GM21526 (cell line): ENCODE measurements around the gene RARRES1.

Experiments used
- ATAC-seq: cut with Tn5 transposase; IDR thresholded peaks from one replicate; pipeline ENCODE4 v1.9.1; 2021; ENCODE audit warnings: moderate library complexity; ENCODE audit not compliant: unreplicated experiment, low FRiP score

Gene RARRES1

GRCh38 chr3:158766364-158766763, 34.1 kb upstream of the RARRES1 start:
- no peak for ATAC-seq

- ATAC-seq = no peak
Measured at GRCh38 chr3:158765518-158766205, 33.4 kb upstream of the RARRES1 start.

GRCh38 chr3:158763421-158763820, 31.2 kb upstream of the RARRES1 start:
- no peak for ATAC-seq

GRCh38 chr3:158762701-158763100, 30.4 kb upstream of the RARRES1 start:
- ATAC-seq = no peak

GRCh38 chr3:158761350-158761749, 29.1 kb upstream of the RARRES1 start:
- no peak for ATAC-seq

- no peak for ATAC-seq
Measured at GRCh38 chr3:158755421-158755820, 23.2 kb upstream of the RARRES1 start.

GRCh38 chr3:158753854-158754253, 21.6 kb upstream of the RARRES1 start:
- ATAC-seq = no peak

GRCh38 chr3:158751316-158751715, 19.1 kb upstream of the RARRES1 start:
- ATAC-seq = no peak

GRCh38 chr3:158750016-158750415, 17.8 kb upstream of the RARRES1 start:
- ATAC-seq = no peak

- no peak for ATAC-seq
Measured at GRCh38 chr3:158749526-158749925, 17.3 kb upstream of the RARRES1 start.

- ATAC-seq = no peak
Measured at GRCh38 chr3:158748237-158748828, 16.1 kb upstream of the RARRES1 start.

- ATAC-seq = no peak
Measured at GRCh38 chr3:158747417-158747816, 15.2 kb upstream of the RARRES1 start.

GRCh38 chr3:158745551-158745950, 13.3 kb upstream of the RARRES1 start:
- ATAC-seq = no peak

- ATAC-seq = no peak
Measured at GRCh38 chr3:158744567-158745288, 12.5 kb upstream of the RARRES1 start.

GRCh38 chr3:158743664-158744566, 11.7 kb upstream of the RARRES1 start:
- ATAC-seq = no peak

- no peak for ATAC-seq
Measured at GRCh38 chr3:158742871-158743663, 10.8 kb upstream of the RARRES1 start.

- no peak for ATAC-seq
Measured at GRCh38 chr3:158739661-158740060, 7.4 kb upstream of the RARRES1 start.

- ATAC-seq = no peak
Measured at GRCh38 chr3:158739078-158739477, 6.8 kb upstream of the RARRES1 start.

GRCh38 chr3:158738653-158739052, 6.4 kb upstream of the RARRES1 start:
- ATAC-seq = no peak
